Uterus (tissue), 4 donors: ENCODE data around the gene MSANTD2. TPM values are rescaled to one million over a fixed set of nuclear protein-coding genes. Genes with fewer than 3 reads are reported as not detected.

Source experiments
- DNase-seq, 2 donors: peaks; one replicate each; pipeline ENCODE4 v3.0.0-alpha.2; 2019 to 2020
- H3K27ac ChIP-seq, 2 donors: fragments of 200-600 bp; sonication (generic); 1 replicate in 1 of 2; 2 replicates in 1 of 2; pipeline ENCODE4 v1.5.1; 2016 to 2018
- H3K27me3 ChIP-seq, 2 donors: fragments of 200-600 bp; sonication (generic); one replicate each; pipeline ENCODE4 v1.5.1; 2018 to 2019; ENCODE audit warnings: control low read depth in 1 of 2
- H3K36me3 ChIP-seq, 2 donors: fragments of 200-600 bp; sonication (generic); one replicate each; pipeline ENCODE4 v1.5.1; 2019; ENCODE audit warnings: control low read depth in 1 of 2
- H3K4me1 ChIP-seq, 2 donors: fragments of 200-600 bp; sonication (generic); one replicate each; pipeline ENCODE4 v1.5.1; 2018 to 2019; ENCODE audit warnings: control low read depth in 1 of 2
- H3K4me3 ChIP-seq, 2 donors: fragments of 200-600 bp; sonication (generic); 1 replicate in 1 of 2; 2 replicates in 1 of 2; pipeline ENCODE4 v1.5.1; 2018 to 2019; ENCODE audit warnings: mild to moderate bottlenecking in 1 of 2
- H3K9me3 ChIP-seq, 2 donors: fragments of 200-600 bp; sonication (generic); one replicate each; pipeline ENCODE4 v1.5.1; 2019; ENCODE audit warnings: control low read depth in 1 of 2
- POLR2A ChIP-seq, 2 donors: fragments of 450-650 bp; IDR thresholded peaks; one replicate each; pipeline ENCODE4 v1.6.1; 2016; ENCODE audit warnings: antibody characterized with exemption in 2 of 2, mild to moderate bottlenecking in 1 of 2, moderate library complexity in 1 of 2
- intact Hi-C: fragments of 100-400 bp; cut with DNase I; formaldehyde crosslinking; loops from one replicate; pipeline ENCODE4 v1.15.1; 2023; ENCODE audit warnings: low total_unique reads
- total RNA-seq, 4 donors: library from RNA; depleted of rRNA in 3 of 4; stranded (reverse); fragments of >200 nt in 3 of 4; gene quantifications; one replicate each; pipeline versions ENCODE4 v1.1.0 to v1.2.4, GENCODE V29; 2014 to 2023
- TF ChIP-seq, protein P1 (sequence below), 4 experiments: fragments of 200-600 bp in 2 of 4; fragments of 450-650 bp in 2 of 4; sonication (generic) in 2 of 4; IDR thresholded peaks; one replicate each; pipeline ENCODE4 v1.5.1; 2016 to 2019; ENCODE audit warnings: antibody characterized with exemption in 4 of 4, mild to moderate bottlenecking in 2 of 4, moderate library complexity in 1 of 4
- donor health status: DM: yes; HTN: yes; CAD: no.

Gene MSANTD2
- total RNA-seq, 4 donors from 2014 or later = 5.1 to 36.6 (median 24.5) TPM

GRCh38 chr11:124746621-124747243 is 53.5 kb downstream of the MSANTD2 start:
- Histone ChIP-seq H3K27ac (peak overlapping the region in 1 of 2 donors; percentile 32), H3K4me1 (no peaks in the 10 kb centered on the region), H3K4me3 (peak overlapping the region; percentile 11 to 33), H3K9me3 (no peaks in the 10 kb centered on the region), H3K36me3 (no peaks in the 10 kb centered on the region), H3K27me3 (peaks cover 6 to 24% of the 10 kb centered on the region in 2 donors)
- peak in 1 of 2 donors; percentile 47 for DNase-seq
- peak; percentile 49 to 52 for TF ChIP-seq POLR2A (IDR thresholded peaks at IDR 0.05)
- TF ChIP-seq, protein P1, sequence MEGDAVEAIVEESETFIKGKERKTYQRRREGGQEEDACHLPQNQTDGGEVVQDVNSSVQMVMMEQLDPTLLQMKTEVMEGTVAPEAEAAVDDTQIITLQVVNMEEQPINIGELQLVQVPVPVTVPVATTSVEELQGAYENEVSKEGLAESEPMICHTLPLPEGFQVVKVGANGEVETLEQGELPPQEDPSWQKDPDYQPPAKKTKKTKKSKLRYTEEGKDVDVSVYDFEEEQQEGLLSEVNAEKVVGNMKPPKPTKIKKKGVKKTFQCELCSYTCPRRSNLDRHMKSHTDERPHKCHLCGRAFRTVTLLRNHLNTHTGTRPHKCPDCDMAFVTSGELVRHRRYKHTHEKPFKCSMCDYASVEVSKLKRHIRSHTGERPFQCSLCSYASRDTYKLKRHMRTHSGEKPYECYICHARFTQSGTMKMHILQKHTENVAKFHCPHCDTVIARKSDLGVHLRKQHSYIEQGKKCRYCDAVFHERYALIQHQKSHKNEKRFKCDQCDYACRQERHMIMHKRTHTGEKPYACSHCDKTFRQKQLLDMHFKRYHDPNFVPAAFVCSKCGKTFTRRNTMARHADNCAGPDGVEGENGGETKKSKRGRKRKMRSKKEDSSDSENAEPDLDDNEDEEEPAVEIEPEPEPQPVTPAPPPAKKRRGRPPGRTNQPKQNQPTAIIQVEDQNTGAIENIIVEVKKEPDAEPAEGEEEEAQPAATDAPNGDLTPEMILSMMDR (IDR thresholded peaks at IDR 0.05) = peak in 2 of 4 experiments; percentile 13 to 24
- intact Hi-C loops = no loop called here

DNA sequence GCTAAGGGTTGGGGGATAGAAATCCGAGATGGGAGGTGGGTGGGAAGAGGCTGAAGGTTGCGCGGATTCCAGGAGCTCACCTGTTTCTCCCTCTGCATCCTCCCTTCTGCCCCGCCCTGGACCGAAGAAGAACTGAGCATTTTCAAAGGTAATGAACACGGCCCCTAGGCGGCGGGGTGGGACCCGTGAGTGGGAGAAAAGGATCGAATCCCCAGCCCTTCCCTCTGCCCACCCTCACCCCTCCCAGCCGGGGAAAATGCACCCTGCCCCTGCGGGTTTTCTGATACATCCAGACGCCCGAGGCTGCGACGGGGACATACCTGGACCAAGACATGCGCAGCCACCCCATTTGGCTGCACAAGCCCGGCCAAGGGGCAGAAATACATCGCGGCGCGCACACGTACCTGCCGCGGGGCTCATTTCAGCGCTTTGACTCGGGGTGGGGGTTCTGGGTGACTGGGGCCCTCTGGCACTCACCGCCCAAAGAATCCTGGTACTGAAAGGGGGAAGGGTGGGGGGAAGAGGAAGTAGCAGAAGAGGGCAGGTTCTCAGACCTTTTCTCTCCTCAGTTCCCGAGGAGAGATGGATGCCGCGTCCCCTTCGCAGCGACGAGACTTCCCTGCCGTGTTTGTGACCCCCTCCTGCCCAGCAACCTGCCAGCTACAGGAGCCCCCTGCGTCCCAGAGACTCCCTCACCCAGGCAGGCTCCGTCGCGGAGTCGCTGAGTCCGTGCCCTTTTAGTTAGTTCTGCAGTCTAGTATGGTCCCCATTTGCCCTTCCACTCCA is 54.2 kb downstream of the MSANTD2 start:
- Histone ChIP-seq H3K36me3 (no peaks in the 10 kb centered on the region), H3K27me3 (peaks cover 6 to 24% of the 10 kb centered on the region in 2 donors), H3K4me1 (no peaks in the 10 kb centered on the region), H3K9me3 (no peaks in the 10 kb centered on the region), H3K4me3 (peak overlapping the region; percentile 11 to 33), H3K27ac (no peak overlapping the region)
- intact Hi-C loops = no loop called here
- no peak for DNase-seq
- TF ChIP-seq, protein P1 (IDR thresholded peaks at IDR 0.05) = no peak
- no peak for TF ChIP-seq POLR2A (IDR thresholded peaks at IDR 0.05)

GRCh38 chr11:124745270-124745834 is 54.9 kb downstream of the MSANTD2 start:
- TF ChIP-seq POLR2A (IDR thresholded peaks at IDR 0.05) = no peak
- TF ChIP-seq, protein P1 (IDR thresholded peaks at IDR 0.05) = no peak
- no peak for DNase-seq
- no peak overlapping the region for H3K27ac ChIP-seq
- no peaks in the 10 kb centered on the region for H3K4me1 ChIP-seq
- no peaks in the 10 kb centered on the region for H3K9me3 ChIP-seq
- H3K27me3 ChIP-seq = peaks cover 6 to 24% of the 10 kb centered on the region in 2 donors
- no peaks in the 10 kb centered on the region for H3K36me3 ChIP-seq
- no peak overlapping the region for H3K4me3 ChIP-seq
- intact Hi-C loops = no loop called here

DNA sequence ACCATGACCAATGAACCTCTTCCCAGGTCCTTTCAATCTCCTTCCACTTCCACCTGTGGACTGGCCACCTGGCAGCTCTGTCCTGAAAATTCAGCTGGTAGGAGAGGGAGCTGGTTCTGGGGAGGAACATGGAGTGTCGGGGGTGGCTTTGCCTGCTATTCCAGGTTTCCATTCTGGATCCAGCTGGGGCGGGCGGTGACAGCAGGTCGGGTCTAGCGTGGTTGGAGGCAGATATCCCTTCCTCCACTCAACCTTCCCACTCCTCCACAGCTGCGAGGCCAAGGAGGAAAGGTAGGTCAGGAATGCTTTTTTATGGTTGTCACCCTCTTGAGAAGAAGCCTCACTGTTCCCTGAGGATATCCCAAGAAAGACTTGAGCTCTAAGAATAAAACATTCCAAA is 57.2 kb downstream of the MSANTD2 start:
- Histone ChIP-seq H3K4me1 (no peaks in the 10 kb centered on the region), H3K27me3 (peaks cover 6 to 21% of the 10 kb centered on the region in 2 donors), H3K9me3 (no peaks in the 10 kb centered on the region), H3K36me3 (no peaks in the 10 kb centered on the region), H3K4me3 (no peak overlapping the region), H3K27ac (no peak overlapping the region)
- intact Hi-C loops = no loop called here
- no peak for DNase-seq
- TF ChIP-seq POLR2A (IDR thresholded peaks at IDR 0.05) = no peak
- TF ChIP-seq, protein P1 (IDR thresholded peaks at IDR 0.05) = no peak

GRCh38 chr11:124742555-124742954 is 57.7 kb downstream of the MSANTD2 start:
- Histone ChIP-seq H3K4me3 (no peak overlapping the region), H3K4me1 (no peaks in the 10 kb centered on the region), H3K27me3 (peaks cover 6 to 21% of the 10 kb centered on the region in 2 donors), H3K36me3 (no peaks in the 10 kb centered on the region), H3K9me3 (no peaks in the 10 kb centered on the region), H3K27ac (no peak overlapping the region)
- intact Hi-C loops = no loop called here
- DNase-seq = no peak
- TF ChIP-seq, protein P1 (IDR thresholded peaks at IDR 0.05) = no peak
- no peak for TF ChIP-seq POLR2A (IDR thresholded peaks at IDR 0.05)
